Central memory CD4-positive, alpha-beta T cell (primary cell): ENCODE measurements around the gene ARSJ.
"Not testable (repeated sequence)": the region's sequence is repeated elsewhere in the genome, so short reads cannot be mapped to it uniquely, and the experiment has no call there.

Source experiments
- DNase-seq: peaks from one replicate; pipeline ENCODE4 v3.0.0; 2022
- total RNA-seq, 3 experiments: gene quantifications; one replicate each; lab custom pipeline; 2026; lab: John Stamatoyannopoulos, UW

Gene ARSJ
- 0 to 0.58 (median 0.07) reads per million in 3 experiments for total RNA-seq

- peak; percentile 3 for DNase-seq
Measured at GRCh38 chr4:113979148-113979904, at the start of gene ARSJ. ARSJ (minus strand) TSS chr4:113979647; CDS start chr4:113978834, 813 bp downstream.

DNA sequence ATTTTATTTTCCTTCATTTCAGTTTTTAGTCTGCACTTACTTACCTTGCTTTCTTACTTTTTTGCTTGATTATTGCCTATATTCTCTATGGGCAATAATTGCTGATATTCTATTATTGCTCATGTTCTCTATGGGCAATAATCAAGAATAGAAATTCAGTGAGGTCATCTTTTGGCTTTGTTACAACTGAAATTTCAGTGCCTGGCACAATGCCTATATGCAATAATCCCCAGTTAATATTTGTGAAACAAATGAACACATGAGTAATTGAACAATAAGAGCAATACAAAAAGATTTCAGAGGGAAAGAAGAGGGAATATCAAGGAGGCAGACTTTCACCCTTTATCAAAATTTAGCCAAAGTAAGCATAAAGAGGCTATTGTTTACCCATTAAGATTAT is 48.6 kb upstream of the ARSJ start:
- no peak for DNase-seq

DNA sequence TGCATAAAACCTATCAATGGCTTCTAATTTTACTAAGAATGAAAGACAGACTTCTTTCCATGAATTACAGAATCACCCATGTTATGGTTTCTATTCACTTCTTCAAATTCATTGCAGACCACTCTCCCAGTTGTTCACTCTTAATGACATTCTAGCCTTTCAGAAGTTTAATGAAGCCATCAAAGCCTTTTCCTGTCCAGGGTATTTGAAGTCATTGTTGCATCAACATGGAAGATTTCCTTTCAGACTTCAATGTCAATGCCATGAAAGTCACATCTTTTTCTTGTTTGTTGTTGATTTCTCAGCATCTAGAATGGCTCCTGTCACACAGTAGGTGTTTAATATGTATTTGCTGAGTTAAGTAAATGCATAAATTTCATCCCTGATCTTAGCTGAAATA is 48.1 kb upstream of the ARSJ start:
- no peak for DNase-seq

- DNase-seq = no peak
Measured at GRCh38 chr4:114026447-114026846, 47.0 kb upstream of the ARSJ start.

DNA sequence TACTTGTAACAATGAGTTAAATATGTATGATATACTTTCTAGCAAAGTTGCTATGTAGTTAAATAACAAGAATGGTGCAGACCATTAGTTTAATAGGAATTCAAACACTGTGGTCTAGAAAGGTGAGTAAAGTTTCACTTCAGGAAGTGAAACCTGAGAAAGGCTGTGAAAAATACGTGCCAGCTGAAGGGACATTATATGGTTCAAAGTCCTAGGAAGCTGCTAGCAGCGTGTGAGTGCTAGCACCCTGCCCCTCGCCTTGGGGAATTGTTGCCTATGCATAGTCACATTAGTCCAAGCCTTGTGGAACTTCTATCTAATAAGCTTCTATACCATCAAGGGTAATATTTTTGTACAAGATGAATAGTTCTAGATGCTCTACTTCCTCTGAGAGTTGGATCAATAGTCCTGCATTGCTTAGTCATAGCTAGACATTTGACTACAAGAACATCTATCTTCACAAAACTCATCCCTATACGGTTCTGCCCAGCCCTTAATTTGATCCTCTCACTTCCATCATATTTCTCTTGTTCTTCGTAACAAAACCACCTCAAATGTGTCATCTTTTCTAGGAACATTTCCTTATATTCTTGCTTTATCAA is 45.8 kb upstream of the ARSJ start:
- no peak for DNase-seq

- no peak for DNase-seq
Measured at GRCh38 chr4:114021451-114021850, 42.0 kb upstream of the ARSJ start.

- no peak for DNase-seq
Measured at GRCh38 chr4:114019969-114020358, 40.5 kb upstream of the ARSJ start.

DNA sequence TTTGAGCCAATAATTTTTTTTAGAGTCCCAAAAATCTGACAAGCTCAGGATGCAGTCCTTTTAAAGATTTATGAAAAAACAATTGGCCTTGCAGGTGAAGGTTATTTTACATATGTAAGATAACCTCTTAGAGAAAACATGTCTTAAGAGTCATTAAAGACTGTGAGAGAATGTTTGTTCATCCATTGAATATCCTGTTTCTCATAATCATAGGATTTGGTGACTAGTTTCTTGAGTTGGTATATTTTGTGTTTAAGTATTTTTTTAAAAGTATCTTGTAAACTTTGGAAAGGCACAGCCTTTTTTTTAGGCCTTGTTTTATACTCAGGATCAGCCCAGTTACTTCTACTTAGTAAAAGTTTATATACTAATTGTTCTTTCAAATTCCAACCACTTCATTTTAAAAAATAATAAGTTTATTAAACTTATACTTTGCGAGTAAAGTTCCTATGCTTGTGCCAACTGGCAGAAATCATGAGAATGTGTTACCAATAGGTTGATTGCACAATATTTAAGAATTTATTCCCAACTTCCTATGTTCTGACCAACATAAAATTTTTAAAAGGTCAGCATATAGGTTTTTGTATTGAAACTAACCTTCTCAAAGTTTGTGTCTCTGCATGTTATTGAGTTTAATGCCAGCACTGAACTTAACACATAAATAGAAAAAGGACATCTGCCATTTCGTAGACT is 40.0 kb upstream of the ARSJ start:
- no peak for DNase-seq

GRCh38 chr4:114017120-114017917 is 37.9 kb upstream of the ARSJ start:
- no peak for DNase-seq

DNA sequence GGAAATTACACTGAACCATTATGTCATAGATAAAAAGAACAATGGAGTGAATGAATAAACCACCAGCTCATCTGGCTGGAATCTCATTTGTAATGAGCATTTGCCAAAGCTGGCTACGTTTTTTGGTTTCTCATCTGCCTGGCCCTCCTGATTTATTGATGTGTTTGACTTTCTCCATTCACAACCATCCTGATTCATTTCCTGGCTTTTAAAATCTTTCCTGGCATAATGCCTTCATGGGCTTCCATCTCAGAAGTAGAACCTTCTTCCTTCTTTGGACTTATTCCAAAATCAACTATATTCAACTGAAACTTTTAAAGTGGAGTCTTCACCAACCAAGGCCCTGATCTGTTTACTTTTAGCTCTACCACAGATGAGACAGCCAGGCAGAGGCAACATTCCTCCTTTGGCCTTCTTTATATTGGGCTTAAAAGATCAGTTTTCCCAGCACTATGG is 36.0 kb upstream of the ARSJ start:
- DNase-seq = no peak

DNA sequence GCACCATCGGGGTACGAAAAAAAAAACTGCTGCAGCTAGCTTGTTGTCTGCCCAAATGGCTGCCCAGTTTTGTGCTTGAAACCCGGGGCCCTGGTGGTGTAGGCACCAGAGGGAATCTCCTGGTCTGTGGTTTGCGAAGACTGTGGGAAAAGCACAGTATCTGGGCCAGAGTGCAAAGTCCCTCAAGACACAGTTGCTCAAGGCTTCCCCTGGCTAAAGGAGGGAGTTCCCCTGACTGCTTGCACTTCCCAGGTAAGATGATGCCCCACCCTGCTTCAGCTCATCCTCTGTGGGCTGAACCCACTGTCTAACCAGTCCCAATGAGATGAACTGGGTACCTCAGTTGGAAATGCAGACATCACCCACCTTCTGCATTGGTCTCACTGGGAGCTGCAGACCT is 33.8 kb upstream of the ARSJ start:
- not testable (repeated sequence) for DNase-seq

DNA sequence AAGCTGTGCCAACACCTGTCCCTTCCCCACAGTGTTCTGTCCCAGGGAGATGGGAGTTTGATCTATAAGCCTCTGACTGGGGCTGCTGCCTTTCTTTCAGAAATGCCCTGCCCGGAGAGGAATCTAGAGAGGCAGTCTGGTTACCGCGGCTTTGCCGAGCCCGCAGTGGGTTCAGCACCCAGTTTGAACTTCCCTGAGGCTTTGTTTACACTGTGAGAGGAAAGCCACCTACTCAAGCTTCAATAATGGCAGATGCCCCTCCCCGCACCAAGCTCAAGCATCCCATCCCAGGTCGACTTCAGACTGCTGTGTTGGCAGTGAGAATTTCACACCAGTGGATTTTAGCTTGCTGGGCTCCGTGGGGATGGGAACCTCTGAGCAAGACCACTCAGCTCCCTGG is 33.3 kb upstream of the ARSJ start:
- DNase-seq = no peak

DNA sequence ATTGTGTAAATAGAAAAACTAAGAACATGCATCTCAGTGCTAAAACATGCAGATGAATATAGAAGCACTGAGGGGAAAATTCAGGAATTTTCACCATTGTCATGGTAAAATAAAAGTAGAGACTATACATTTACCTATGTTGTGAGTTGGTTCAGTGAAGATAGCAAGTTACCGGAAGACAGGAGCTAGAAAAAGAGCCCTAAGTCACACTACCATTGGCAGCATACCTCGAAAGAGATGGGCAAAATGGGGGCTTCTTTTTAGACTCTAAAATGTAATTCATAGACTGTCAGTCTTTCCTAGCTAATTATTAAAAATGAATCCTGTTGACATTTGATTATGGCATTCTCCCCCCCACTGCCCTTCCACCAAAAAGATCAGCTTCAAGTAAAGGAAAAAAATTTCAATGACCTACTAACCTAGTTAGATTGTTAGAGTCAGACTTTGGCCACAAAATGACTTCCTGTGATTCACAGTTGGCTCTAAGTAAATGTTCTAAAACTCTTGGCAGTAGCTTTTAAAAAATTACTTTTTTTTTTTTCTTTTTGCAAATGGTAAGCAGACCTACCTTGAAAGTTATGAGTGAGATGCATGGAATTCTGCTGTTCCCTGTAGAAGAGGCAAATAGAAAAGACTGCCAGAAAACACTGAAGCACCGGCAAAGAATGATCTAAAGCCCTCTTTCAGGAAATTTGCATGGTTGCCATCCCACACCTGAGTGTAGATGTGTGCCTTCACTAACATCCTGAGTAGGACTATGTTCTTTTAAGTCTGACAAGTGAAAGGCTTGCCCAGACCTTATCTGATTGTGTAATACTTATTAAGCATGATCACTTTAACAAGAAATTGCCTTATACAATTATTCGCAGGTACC is 26.4 kb upstream of the ARSJ start:
- peak; percentile 44 for DNase-seq

GRCh38 chr4:114004483-114005226 is 25.2 kb upstream of the ARSJ start:
- peak; percentile 7 for DNase-seq

DNA sequence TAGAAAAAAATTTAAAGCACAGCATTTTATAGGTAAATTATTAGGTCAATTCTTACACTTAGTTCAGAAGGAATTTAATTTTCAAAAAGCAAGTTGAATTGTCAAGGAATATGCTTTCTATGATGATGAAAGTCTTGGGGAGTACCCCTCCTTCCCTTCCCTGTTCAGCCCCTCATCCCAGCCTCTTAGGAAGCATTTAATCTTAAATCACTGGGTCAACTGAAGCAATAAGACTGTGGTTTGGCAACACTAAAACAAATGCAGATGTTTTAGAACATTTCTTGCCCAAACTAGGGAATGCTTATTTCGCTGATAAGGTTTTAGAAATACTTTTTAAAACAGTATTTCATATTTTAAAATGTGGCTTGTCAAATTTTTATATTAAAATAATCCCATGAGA is 19.1 kb upstream of the ARSJ start:
- no peak for DNase-seq

DNA sequence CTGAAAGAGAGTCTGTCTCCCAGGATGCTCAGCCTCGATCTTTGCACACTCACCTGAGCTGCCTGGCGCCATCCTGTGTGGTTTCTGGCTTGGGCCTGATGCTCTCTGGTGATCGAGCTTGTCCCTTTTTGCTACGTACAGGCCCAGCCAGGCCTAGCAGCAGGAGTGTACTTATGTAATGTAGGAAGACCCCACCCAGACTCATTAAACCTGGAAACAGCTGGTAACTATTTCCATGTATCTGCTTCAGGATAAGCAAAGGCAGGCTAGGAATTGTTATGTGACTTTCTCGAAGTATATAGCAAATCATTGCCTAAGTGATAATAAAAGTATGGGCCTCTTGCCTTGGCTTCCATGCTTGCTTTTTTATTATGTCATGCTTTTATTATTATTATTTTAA is 18.6 kb upstream of the ARSJ start:
- DNase-seq = no peak

DNA sequence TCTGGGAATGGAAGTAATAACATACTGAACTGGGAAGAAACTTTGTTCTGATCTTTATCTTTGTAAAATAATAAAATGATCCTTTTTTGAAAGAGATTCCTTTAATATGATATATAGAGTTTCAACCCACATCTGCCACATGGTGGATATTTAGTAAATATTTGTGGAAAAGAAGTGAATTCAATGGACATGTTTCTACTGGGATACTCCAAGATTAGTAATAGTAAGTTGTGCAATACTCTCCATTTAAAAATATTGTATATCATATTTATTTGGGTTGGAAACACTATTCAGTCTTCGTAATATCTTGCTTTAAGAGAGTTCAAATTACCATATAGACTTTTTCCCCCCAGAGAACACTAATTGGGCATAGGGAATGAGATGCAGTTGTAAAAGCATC is 17.8 kb upstream of the ARSJ start:
- no peak for DNase-seq

DNA sequence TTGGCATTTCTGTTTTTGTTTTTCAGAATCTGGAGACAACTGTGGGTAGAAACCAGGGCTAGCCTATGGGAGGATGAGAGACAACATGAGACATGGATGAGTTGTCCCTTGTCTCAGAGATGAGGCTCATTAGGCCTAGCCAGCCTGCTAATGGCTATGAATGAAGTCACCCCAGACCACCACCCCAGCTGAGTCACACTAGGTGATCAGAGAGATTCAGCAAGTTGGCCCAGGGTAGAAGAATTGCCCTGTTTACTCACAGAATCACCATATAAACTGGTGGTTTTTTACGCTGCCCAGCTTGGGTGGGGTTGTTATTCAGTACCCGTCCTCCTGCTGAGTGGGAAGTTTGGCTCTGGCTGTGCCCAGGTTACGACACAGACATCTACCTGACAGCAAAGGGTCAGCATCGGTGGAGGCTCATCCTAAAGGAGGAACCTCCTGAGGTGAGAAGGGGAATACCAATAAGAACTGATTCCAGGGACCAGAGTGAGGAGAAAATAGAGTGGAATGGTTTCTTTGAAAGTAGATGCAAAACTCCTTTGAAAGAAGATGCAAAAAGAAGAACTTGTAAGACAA is 17.2 kb upstream of the ARSJ start:
- no peak for DNase-seq

DNA sequence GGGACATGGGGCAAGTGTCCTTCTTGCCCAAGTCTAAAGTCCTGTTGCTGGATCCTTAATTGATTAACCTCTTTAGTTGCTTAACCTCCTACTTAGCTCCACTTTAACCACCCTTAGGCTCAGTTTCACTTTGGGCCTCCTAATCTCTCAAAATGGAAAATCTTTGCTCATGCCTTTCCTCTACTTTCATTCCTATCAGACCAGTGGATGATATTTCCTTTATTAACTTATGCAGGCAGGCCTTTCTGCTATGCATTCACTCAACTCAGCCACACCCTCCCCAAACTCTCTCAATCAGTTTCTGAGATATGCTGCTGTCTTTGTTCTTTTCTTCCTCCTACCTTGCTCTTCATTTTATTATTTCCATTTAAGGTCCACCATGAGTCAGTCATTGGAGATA is 14.4 kb upstream of the ARSJ start:
- no peak for DNase-seq

DNA sequence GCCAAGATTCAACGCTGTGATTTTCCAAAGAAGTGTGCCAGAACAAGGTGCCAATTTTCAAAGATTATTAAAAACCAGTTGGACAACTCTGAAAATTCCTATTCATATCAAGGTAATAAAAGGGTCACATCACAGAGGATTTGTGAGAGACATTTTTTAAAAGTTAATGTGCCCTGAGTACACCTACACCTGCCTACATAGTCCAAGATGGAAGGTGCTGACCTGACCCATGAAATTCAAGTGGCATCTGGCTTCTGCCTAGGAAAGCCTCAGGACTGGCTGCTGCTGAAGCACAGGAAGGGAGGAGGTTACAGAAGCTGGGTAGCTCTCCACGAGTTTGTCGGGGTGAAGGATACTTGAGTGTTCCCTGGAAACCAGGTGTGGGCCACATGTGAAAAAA is 11.4 kb upstream of the ARSJ start:
- DNase-seq = no peak

- DNase-seq = no peak
Measured at GRCh38 chr4:113987382-113987941, 8.0 kb upstream of the ARSJ start.
